Measurements from ENCODE around the gene GPC6.

DNA sequence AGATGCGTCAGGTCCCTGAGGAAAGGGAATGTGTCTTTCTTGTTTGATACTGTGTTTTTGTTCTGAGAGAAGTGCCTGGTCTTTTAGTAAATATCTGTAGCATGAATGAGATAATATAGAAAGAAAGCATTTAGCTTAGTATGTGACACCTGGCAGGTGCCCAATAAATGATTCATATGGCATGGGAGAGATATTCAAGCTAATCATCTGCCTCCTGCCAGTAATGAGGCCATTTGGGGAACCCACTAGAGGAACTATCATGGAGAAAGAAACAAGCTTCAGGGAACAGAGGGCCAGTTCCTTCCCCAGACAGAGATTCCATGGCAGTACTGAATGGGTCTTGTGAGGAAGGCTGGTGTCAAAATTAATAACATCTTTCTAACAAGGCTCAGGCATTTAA is 648.9 kb downstream of the GPC6 start:
- TF ChIP-seq, protein P1, sequence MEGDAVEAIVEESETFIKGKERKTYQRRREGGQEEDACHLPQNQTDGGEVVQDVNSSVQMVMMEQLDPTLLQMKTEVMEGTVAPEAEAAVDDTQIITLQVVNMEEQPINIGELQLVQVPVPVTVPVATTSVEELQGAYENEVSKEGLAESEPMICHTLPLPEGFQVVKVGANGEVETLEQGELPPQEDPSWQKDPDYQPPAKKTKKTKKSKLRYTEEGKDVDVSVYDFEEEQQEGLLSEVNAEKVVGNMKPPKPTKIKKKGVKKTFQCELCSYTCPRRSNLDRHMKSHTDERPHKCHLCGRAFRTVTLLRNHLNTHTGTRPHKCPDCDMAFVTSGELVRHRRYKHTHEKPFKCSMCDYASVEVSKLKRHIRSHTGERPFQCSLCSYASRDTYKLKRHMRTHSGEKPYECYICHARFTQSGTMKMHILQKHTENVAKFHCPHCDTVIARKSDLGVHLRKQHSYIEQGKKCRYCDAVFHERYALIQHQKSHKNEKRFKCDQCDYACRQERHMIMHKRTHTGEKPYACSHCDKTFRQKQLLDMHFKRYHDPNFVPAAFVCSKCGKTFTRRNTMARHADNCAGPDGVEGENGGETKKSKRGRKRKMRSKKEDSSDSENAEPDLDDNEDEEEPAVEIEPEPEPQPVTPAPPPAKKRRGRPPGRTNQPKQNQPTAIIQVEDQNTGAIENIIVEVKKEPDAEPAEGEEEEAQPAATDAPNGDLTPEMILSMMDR (IDR thresholded peaks at IDR 0.05): no peak
- TF ChIP-seq, protein P2, sequence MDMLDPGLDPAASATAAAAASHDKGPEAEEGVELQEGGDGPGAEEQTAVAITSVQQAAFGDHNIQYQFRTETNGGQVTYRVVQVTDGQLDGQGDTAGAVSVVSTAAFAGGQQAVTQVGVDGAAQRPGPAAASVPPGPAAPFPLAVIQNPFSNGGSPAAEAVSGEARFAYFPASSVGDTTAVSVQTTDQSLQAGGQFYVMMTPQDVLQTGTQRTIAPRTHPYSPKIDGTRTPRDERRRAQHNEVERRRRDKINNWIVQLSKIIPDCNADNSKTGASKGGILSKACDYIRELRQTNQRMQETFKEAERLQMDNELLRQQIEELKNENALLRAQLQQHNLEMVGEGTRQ (IDR thresholded peaks at IDR 0.05; ENCODE audit: borderline replicate concordance, low read depth, low read length): no peak
- TF ChIP-seq FOXJ3 (CRISPR knock-in tag; IDR thresholded peaks at IDR 0.05) (no peak), MXI1 (IDR thresholded peaks at IDR 0.05; ENCODE audit: low read depth, low read length) (no peak), RXRA (IDR thresholded peaks at IDR 0.05; ENCODE audit: borderline replicate concordance, low read depth) (no peak), RFX5 (IDR thresholded peaks at IDR 0.05; ENCODE audit: low read length) (no peak), RAD21 (IDR thresholded peaks at IDR 0.05; ENCODE audit: low read length) (no peak), CHD2 (IDR thresholded peaks at IDR 0.05; ENCODE audit: low read length, partially characterized antibody) (no peak), RCOR1 (IDR thresholded peaks at IDR 0.05; ENCODE audit: low read length) (no peak), EZH2phosphoT487 (IDR thresholded peaks at IDR 0.05; ENCODE audit: borderline replicate concordance, low read depth) (no peak)
- TF ChIP-seq, protein P3, sequence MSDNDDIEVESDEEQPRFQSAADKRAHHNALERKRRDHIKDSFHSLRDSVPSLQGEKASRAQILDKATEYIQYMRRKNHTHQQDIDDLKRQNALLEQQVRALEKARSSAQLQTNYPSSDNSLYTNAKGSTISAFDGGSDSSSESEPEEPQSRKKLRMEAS (IDR thresholded peaks at IDR 0.05; ENCODE audit: low read depth): no peak
- TF ChIP-seq, protein P4, sequence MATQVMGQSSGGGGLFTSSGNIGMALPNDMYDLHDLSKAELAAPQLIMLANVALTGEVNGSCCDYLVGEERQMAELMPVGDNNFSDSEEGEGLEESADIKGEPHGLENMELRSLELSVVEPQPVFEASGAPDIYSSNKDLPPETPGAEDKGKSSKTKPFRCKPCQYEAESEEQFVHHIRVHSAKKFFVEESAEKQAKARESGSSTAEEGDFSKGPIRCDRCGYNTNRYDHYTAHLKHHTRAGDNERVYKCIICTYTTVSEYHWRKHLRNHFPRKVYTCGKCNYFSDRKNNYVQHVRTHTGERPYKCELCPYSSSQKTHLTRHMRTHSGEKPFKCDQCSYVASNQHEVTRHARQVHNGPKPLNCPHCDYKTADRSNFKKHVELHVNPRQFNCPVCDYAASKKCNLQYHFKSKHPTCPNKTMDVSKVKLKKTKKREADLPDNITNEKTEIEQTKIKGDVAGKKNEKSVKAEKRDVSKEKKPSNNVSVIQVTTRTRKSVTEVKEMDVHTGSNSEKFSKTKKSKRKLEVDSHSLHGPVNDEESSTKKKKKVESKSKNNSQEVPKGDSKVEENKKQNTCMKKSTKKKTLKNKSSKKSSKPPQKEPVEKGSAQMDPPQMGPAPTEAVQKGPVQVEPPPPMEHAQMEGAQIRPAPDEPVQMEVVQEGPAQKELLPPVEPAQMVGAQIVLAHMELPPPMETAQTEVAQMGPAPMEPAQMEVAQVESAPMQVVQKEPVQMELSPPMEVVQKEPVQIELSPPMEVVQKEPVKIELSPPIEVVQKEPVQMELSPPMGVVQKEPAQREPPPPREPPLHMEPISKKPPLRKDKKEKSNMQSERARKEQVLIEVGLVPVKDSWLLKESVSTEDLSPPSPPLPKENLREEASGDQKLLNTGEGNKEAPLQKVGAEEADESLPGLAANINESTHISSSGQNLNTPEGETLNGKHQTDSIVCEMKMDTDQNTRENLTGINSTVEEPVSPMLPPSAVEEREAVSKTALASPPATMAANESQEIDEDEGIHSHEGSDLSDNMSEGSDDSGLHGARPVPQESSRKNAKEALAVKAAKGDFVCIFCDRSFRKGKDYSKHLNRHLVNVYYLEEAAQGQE (IDR thresholded peaks at IDR 0.05; ENCODE audit: low read depth, low read length): no peak
